HepG2 (cell line): Measurements from ENCODE around the gene PTGDR2. TPM values are rescaled to one million over a fixed set of nuclear protein-coding genes. Genes with fewer than 3 reads are reported as not detected.
A peak's percentile ranks its signal among the peaks of the same experiment; 100 is the strongest.

Experiments used
- BHLHE40 ChIP-seq: IDR thresholded peaks from 2 replicates; pipeline ENCODE4 v1.6.1; 2011; ENCODE audit warnings: low read length, improper control_type of control experiment
- CREB1 ChIP-seq, 2 experiments: fragments of 450-650 bp in 1 of 2; IDR thresholded peaks; 2 replicates each; pipeline ENCODE4 v1.6.1; 2016 to 2017; ENCODE audit warnings: control low read depth in 1 of 2, mild to moderate bottlenecking in 1 of 2, missing compliant biosample characterization in 1 of 2, missing genetic modification characterization in 1 of 2
- HNF4A ChIP-seq: sonication (generic); formaldehyde crosslinking; IDR thresholded peaks from 2 replicates; pipeline ENCODE4 v1.4.0; 2020; ENCODE audit warnings: missing genetic modification reagents
- KLF12 ChIP-seq: sonication (generic); formaldehyde crosslinking; IDR thresholded peaks from 2 replicates; pipeline ENCODE4 v1.4.0; 2020; ENCODE audit warnings: missing genetic modification reagents, borderline replicate concordance
- MTA1 ChIP-seq: sonication (generic); formaldehyde crosslinking; IDR thresholded peaks from 2 replicates; pipeline ENCODE4 v1.4.0; 2020; ENCODE audit warnings: missing genetic modification reagents, mild to moderate bottlenecking, borderline replicate concordance
- SP5 ChIP-seq: IDR thresholded peaks from 2 replicates; pipeline ENCODE4 v1.6.1; 2016; ENCODE audit warnings: low read depth, borderline replicate concordance
- ZBTB42 ChIP-seq: sonication (generic); formaldehyde crosslinking; IDR thresholded peaks from 2 replicates; pipeline ENCODE4 v1.5.0; 2020; ENCODE audit warnings: mild to moderate bottlenecking, missing genetic modification reagents
- ZHX1 ChIP-seq: sonication (generic); formaldehyde crosslinking; IDR thresholded peaks from 2 replicates; pipeline ENCODE4 v1.8.1; 2022; ENCODE audit warnings: low read depth, mild to moderate bottlenecking, missing genetic modification reagents
- ZNF484 ChIP-seq: sonication (generic); formaldehyde crosslinking; IDR thresholded peaks from 2 replicates; pipeline ENCODE4 v1.5.1; 2020; ENCODE audit warnings: mild to moderate bottlenecking, low read depth, missing genetic modification reagents, borderline replicate concordance
- ZNF75D ChIP-seq: sonication (generic); formaldehyde crosslinking; IDR thresholded peaks from 2 replicates; pipeline ENCODE4 v1.8.1; 2023; ENCODE audit warnings: missing genetic modification reagents, mild to moderate bottlenecking, borderline replicate concordance
- ZNF770 ChIP-seq: sonication (generic); formaldehyde crosslinking; IDR thresholded peaks from 2 replicates; pipeline ENCODE4 v1.5.0; 2020; ENCODE audit warnings: mild to moderate bottlenecking, missing genetic modification reagents
- polyA plus RNA-seq, 8 experiments: library from polyadenylated mRNA; depleted of rRNA in 3 of 8; stranded (reverse) in 7 of 8; unstranded in 1 of 8; fragments of >200 nt; fragmentation: Illumina TruSeq in 4 of 8; extraction: Trizol in 4 of 8; gene quantifications; 2 replicates each; pipeline versions ENCODE4 v1.2.1 to v1.2.3, GENCODE V29; 2011 to 2016; ENCODE audit warnings: low read depth in 4 of 8, missing spikeins in 1 of 8, mixed read lengths in 1 of 8; ENCODE audit not compliant: insufficient read depth in 1 of 8
- total RNA-seq, 5 experiments: library from RNA; depleted of rRNA; stranded (reverse); fragments of >200 nt; fragmentation: Illumina TruSeq; extraction: Trizol; gene quantifications; 2 replicates each; pipeline ENCODE4 v1.2.3, GENCODE V29; 2016; ENCODE audit warnings: low read depth in 1 of 5
- TF ChIP-seq, protein P1 (sequence below): IDR thresholded peaks from 2 replicates; pipeline ENCODE4 v1.6.1; 2016; ENCODE audit warnings: low read depth, missing genetic modification reagents, missing compliant biosample characterization
- TF ChIP-seq, protein P2 (sequence below): sonication (generic); formaldehyde crosslinking; IDR thresholded peaks from 2 replicates; pipeline ENCODE4 v1.4.0; 2020; ENCODE audit warnings: missing genetic modification reagents

The PTGDR2 gene
- total and polyA plus RNA-seq, 2 of the 13 experiments (the other 11 are each of a cell fraction or from before 2014, with no cell fraction given) = 1.9 to 2.5 TPM

DNA sequence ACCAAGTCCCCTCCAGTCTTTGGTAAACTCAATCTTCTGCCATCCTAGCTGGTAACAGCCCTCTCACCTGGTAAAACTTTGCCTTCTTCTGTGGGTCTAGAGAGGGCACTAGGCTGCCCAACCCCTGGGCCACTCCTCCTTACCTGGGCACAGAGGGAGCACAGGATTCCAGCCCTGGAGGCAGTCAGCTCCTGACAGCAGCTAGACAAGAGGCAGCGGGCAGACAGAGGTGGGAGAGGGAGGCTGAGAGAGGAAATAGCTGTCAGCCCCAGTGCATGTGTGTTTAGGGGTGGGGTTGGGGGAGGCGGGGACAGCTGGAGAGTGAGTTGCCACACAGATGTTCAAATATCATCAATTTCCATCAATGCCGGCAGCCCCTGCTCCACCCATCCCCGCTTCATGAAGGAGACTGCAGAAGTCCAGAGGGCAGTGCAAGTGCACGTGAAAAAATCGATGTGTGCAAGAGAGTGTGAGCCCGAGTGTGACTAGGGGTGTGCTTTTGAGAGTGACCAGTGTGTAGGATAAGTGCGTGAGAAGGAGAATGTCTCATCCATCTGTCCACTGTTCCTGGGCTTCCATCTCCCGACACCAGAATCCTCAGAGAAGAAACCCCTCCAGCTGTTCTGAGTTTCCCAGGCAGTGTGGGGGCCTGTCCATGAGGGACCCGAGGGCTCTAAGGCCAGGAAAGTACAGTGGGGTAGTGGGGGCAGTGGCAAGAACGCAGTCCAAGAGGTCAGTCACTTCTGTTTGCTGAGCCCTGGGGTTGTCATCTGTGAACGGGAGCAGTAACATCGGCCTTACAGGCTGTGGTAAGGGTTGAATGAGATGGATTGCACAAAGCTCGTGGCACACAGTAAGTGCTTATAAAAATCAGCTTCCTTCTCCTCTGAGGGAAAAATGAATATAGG is at the start of gene PTGDR2 (continued):
- TF ChIP-seq ZHX1 (CRISPR knock-in tag) (peak; percentile 79; the same call in 1 of the 2 replicates), HNF4A (peak; percentile 77), SP5 (CRISPR knock-in tag) (peak; percentile 86; the same call in 1 of the 2 replicates), MTA1 (CRISPR knock-in tag) (peak; percentile 78; the same call in 1 of the 2 replicates), BHLHE40 (peak; percentile 75), ZNF770 (0 out of 2 replicates have a peak, but pooled peaks have one; percentile 9), ZNF75D (CRISPR knock-in tag) (no peak), KLF12 (CRISPR knock-in tag) (0 out of 2 replicates have a peak, but pooled peaks have one; percentile 22), CREB1 (IDR thresholded peaks at IDR 0.05) (no peak), CREB1 (CRISPR knock-in tag; IDR thresholded peaks at IDR 0.05) (peak; percentile 26; the same call in 1 of the 2 replicates), ZBTB42 (CRISPR knock-in tag) (peak; percentile 96), ZNF484 (no peak)
- TF ChIP-seq, protein P1, sequence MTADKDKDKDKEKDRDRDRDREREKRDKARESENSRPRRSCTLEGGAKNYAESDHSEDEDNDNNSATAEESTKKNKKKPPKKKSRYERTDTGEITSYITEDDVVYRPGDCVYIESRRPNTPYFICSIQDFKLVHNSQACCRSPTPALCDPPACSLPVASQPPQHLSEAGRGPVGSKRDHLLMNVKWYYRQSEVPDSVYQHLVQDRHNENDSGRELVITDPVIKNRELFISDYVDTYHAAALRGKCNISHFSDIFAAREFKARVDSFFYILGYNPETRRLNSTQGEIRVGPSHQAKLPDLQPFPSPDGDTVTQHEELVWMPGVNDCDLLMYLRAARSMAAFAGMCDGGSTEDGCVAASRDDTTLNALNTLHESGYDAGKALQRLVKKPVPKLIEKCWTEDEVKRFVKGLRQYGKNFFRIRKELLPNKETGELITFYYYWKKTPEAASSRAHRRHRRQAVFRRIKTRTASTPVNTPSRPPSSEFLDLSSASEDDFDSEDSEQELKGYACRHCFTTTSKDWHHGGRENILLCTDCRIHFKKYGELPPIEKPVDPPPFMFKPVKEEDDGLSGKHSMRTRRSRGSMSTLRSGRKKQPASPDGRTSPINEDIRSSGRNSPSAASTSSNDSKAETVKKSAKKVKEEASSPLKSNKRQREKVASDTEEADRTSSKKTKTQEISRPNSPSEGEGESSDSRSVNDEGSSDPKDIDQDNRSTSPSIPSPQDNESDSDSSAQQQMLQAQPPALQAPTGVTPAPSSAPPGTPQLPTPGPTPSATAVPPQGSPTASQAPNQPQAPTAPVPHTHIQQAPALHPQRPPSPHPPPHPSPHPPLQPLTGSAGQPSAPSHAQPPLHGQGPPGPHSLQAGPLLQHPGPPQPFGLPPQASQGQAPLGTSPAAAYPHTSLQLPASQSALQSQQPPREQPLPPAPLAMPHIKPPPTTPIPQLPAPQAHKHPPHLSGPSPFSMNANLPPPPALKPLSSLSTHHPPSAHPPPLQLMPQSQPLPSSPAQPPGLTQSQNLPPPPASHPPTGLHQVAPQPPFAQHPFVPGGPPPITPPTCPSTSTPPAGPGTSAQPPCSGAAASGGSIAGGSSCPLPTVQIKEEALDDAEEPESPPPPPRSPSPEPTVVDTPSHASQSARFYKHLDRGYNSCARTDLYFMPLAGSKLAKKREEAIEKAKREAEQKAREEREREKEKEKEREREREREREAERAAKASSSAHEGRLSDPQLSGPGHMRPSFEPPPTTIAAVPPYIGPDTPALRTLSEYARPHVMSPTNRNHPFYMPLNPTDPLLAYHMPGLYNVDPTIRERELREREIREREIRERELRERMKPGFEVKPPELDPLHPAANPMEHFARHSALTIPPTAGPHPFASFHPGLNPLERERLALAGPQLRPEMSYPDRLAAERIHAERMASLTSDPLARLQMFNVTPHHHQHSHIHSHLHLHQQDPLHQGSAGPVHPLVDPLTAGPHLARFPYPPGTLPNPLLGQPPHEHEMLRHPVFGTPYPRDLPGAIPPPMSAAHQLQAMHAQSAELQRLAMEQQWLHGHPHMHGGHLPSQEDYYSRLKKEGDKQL (CRISPR knock-in tag) = peak; percentile 32; the same call in 1 of the 2 replicates
- TF ChIP-seq, protein P2, sequence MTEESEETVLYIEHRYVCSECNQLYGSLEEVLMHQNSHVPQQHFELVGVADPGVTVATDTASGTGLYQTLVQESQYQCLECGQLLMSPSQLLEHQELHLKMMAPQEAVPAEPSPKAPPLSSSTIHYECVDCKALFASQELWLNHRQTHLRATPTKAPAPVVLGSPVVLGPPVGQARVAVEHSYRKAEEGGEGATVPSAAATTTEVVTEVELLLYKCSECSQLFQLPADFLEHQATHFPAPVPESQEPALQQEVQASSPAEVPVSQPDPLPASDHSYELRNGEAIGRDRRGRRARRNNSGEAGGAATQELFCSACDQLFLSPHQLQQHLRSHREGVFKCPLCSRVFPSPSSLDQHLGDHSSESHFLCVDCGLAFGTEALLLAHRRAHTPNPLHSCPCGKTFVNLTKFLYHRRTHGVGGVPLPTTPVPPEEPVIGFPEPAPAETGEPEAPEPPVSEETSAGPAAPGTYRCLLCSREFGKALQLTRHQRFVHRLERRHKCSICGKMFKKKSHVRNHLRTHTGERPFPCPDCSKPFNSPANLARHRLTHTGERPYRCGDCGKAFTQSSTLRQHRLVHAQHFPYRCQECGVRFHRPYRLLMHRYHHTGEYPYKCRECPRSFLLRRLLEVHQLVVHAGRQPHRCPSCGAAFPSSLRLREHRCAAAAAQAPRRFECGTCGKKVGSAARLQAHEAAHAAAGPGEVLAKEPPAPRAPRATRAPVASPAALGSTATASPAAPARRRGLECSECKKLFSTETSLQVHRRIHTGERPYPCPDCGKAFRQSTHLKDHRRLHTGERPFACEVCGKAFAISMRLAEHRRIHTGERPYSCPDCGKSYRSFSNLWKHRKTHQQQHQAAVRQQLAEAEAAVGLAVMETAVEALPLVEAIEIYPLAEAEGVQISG (CRISPR knock-in tag) = peak; percentile 53; the same call in 1 of the 2 replicates
